ENCODE data around the gene APBA1. TPM values are rescaled to one million over a fixed set of nuclear protein-coding genes. Genes with fewer than 3 reads are reported as not detected.

The APBA1 gene
- total and polyA plus RNA-seq, 2 of the 4 experiments (the other 2 are of a cell fraction) = 3.8 to 5.1 TPM

DNA sequence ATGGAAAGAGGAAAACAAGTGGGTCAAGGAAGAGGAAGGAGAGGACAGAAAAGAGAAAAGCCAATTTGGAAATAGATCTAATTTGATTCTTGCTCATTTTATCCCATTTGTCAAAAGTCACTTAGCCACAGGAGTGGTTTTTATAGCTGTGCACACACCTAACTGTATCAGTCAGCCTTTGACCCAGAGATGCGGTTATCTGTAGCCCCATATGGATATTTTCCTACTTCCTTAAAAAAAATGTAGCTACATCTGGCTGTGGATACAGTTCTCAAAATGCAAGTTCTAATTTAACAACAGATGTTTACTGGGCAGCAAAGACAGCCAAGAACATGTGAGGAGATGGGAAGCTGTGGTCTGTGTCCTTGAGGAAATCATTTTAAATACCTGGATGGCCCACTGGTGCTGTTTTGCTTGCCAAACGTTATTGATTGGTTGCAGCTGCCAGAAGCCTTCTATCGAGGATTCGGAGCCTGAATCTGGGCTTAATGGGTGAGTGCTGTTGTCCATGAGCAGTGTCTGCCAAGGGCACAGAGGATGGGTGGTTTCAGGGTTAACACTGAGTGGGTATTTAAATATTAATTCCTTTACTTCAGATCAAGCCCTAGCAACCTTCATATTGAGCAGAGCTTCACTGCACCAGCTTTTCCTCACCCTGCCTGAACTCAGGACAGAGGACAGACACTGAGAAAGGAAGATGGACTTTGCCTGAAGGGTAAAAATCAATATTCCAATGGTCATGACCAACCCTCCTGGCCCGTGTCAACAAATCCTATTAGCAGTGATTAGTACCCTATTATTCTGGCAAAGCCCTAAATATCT lies 92.2 kb downstream of the APBA1 start:
- no peak for ATAC-seq (ENCODE audit: low read depth)
- CTCF ChIA-PET = no interaction called here

More for the DNA sequence above, 92.2 kb downstream of the APBA1 start:
- no CpG with 5 or more reads among the region's 5 CpGs for WGBS, 2 experiments (ENCODE audit: extremely low coverage in 2 of 2, insufficient read length in 1 of 2)
- H3K36me3 ChIP-seq (ENCODE audit: control insufficient read depth, insufficient read depth, low read length) = no peaks in the 10 kb centered on the region
- H3K9me3 ChIP-seq (ENCODE audit: control insufficient read depth, insufficient read depth, low read length) = no peaks in the 10 kb centered on the region
- intact Hi-C loops (cut with micrococcal nuclease) = no loop called here
- H4K5ac ChIP-seq (ENCODE audit: low read depth, low read length) = no peak overlapping the region
- no peaks in the 10 kb centered on the region for H3K27me3 ChIP-seq (ENCODE audit: control insufficient read depth, insufficient read depth, low read length)
- no peak overlapping the region for H2BK20ac ChIP-seq (ENCODE audit: low read depth, low read length)
- H4K91ac ChIP-seq (ENCODE audit: insufficient read depth, low read depth, low read length) = no peak overlapping the region
- no peak overlapping the region for H2BK5ac ChIP-seq (ENCODE audit: low read depth, low read length, poor library complexity, severe bottlenecking)
- H3K27ac ChIP-seq (ENCODE audit: insufficient read depth, low read length) = no peak overlapping the region
- in situ Hi-C loops (cut with MboI; ENCODE audit: low sequenced_read_pairs) = no loop called here
- no peak overlapping the region for H3K18ac ChIP-seq (ENCODE audit: low read depth, low read length)
- H4K8ac ChIP-seq (ENCODE audit: low read depth in 2 of 2, low read length in 2 of 2) = no peak overlapping the region
- no peak overlapping the region for H2AK9ac ChIP-seq (replicated peaks; ENCODE audit: low read depth, low read length, poor library complexity)
- dilution Hi-C loops (cut with HindIII; ENCODE audit: low sequenced_read_pairs, unreplicated experiment) = no loop called here
- no peaks in the 10 kb centered on the region for H3K79me1 ChIP-seq (ENCODE audit: low read depth in 1 of 2, low read length in 2 of 2)
- no peak overlapping the region for H3K56ac ChIP-seq (ENCODE audit: extremely low read depth, insufficient read depth, low read length)
- H2AK5ac ChIP-seq (ENCODE audit: low read depth, low read length) = no peak overlapping the region
- no peak overlapping the region for H3K23ac ChIP-seq (ENCODE audit: low read depth, low read length)
- no peaks in the 10 kb centered on the region for H3K9me1 ChIP-seq (ENCODE audit: insufficient read depth, low read length)
- no peak overlapping the region for H2BK120ac ChIP-seq (ENCODE audit: low read depth, low read length)
- no peak overlapping the region for H2AFZ ChIP-seq (replicated peaks; ENCODE audit: low read length, poor library complexity)
- TF ChIP-seq RFX5 (IDR thresholded peaks at IDR 0.05; ENCODE audit: low read depth, low read length) (no peak), MXI1 (IDR thresholded peaks at IDR 0.05; ENCODE audit: borderline replicate concordance, low read depth, low read length) (no peak), NFE2L2 (IDR thresholded peaks at IDR 0.05; ENCODE audit: low read depth, low read length) (no peak), CHD1 (IDR thresholded peaks at IDR 0.05; ENCODE audit: low read depth, low read length) (no peak), CEBPB (IDR thresholded peaks at IDR 0.05; ENCODE audit: low read depth, low read length) (no peak), MAZ (IDR thresholded peaks at IDR 0.05; ENCODE audit: borderline replicate concordance, low read depth, low read length) (no peak)
- no peak overlapping the region for H2BK15ac ChIP-seq (ENCODE audit: low read depth, low read length)
- H3K14ac ChIP-seq (replicated peaks; ENCODE audit: low read depth, low read length) = no peak overlapping the region
- no peak for DNase-seq
- H4K20me1 ChIP-seq (ENCODE audit: insufficient read depth, low read length) = no peaks in the 10 kb centered on the region
- no TSS peak for BruUV-seq (replicated peaks)
- H3K4me1 ChIP-seq (ENCODE audit: control insufficient read depth, insufficient read depth, low read length) = peaks cover 2% of the 10 kb centered on the region; the same call in 1 of the 2 replicates
- POLR2A ChIA-PET (ENCODE audit: unreplicated experiment) = no interaction called here
- no peak overlapping the region for H3K4me3 ChIP-seq (ENCODE audit: insufficient read depth, low read depth, low read length)
- H3K4me2 ChIP-seq (ENCODE audit: low read depth, low read length) = no peak overlapping the region
- H3K9ac ChIP-seq (ENCODE audit: low read depth, low read length) = no peak overlapping the region
- no peak overlapping the region for H3K4ac ChIP-seq (ENCODE audit: low read depth, low read length)

Data from IMR-90 (cell line).